Esophagus muscularis mucosa (tissue), 3 donors: ENCODE results near the gene TSNAX.

Experiments used
- POLR2A ChIP-seq: fragments of 450-650 bp; IDR thresholded peaks from one replicate; pipeline ENCODE4 v1.6.1; 2017; ENCODE audit warnings: antibody characterized with exemption, moderate library complexity, mild to moderate bottlenecking, low read depth
- POLR2AphosphoS5 ChIP-seq, 2 donors: sonication (generic); formaldehyde crosslinking; IDR thresholded peaks; one replicate each; pipeline ENCODE4 v1.6.1; 2017; ENCODE audit warnings: antibody characterized with exemption in 2 of 2
- TF ChIP-seq, protein P1 (sequence below), 3 experiments: fragments of 200-600 bp in 2 of 3; fragments of 450-650 bp in 1 of 3; sonication (generic) in 2 of 3; IDR thresholded peaks; one replicate each; pipeline ENCODE4 v1.5.1; 2017 to 2019; ENCODE audit warnings: antibody characterized with exemption in 3 of 3, mild to moderate bottlenecking in 2 of 3, moderate library complexity in 1 of 3

DNA sequence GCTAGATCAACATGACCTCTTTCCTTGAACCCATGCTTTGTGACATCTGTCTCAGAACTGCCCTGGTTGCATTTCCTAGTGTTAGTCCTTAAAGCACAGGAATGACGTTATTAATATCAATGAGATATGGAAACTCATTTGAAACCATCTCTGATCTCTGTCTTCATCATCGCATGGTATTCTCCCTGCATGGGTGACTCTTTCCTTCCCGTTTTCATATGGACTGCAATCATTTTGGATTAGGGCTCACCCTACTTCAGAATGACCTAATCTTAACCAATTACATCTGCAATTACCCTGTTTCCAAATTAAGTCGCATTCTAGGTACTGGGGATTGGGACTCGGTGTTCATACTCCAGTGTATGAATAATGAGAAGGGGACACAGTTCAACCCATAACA lies 56.5 kb downstream of the TSNAX start:
- TF ChIP-seq, protein P1, sequence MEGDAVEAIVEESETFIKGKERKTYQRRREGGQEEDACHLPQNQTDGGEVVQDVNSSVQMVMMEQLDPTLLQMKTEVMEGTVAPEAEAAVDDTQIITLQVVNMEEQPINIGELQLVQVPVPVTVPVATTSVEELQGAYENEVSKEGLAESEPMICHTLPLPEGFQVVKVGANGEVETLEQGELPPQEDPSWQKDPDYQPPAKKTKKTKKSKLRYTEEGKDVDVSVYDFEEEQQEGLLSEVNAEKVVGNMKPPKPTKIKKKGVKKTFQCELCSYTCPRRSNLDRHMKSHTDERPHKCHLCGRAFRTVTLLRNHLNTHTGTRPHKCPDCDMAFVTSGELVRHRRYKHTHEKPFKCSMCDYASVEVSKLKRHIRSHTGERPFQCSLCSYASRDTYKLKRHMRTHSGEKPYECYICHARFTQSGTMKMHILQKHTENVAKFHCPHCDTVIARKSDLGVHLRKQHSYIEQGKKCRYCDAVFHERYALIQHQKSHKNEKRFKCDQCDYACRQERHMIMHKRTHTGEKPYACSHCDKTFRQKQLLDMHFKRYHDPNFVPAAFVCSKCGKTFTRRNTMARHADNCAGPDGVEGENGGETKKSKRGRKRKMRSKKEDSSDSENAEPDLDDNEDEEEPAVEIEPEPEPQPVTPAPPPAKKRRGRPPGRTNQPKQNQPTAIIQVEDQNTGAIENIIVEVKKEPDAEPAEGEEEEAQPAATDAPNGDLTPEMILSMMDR (IDR thresholded peaks at IDR 0.05) = no peak
- no peak for TF ChIP-seq POLR2A
- no peak for TF ChIP-seq POLR2AphosphoS5 (IDR thresholded peaks at IDR 0.05)
